Measurements from ENCODE around the gene AGL. TPM values are rescaled to one million over a fixed set of nuclear protein-coding genes. Genes with fewer than 3 reads are reported as not detected.
"Not testable (repeated sequence)": the region's sequence is repeated elsewhere in the genome, so short reads cannot be mapped to it uniquely, and the experiment has no call there.

The AGL gene
- total and polyA plus RNA-seq, 2 experiments from 2014 or later = 13.4 to 22.9 TPM

- not testable (repeated sequence) for H3K36me3 Mint-ChIP-seq (ENCODE audit: low read depth); H4K20me1 ChIP-seq (replicated peaks; ENCODE audit: insufficient read depth); H3K27me3 ChIP-seq (ENCODE audit: insufficient read depth); H3K4me1 ChIP-seq (ENCODE audit: insufficient read depth); H3K9me3 Mint-ChIP-seq; H3K4me3 ChIP-seq; H3K27me3 Mint-ChIP-seq (ENCODE audit: insufficient read depth, low read depth, poor library complexity); H3F3A ChIP-seq (replicated peaks; ENCODE audit: low read depth); H3K4me3 Mint-ChIP-seq; H3K4me2 ChIP-seq; H3K27ac ChIP-seq (ENCODE audit: low read depth); H3K79me2 ChIP-seq (replicated peaks; ENCODE audit: insufficient read depth); H3K36me3 ChIP-seq (ENCODE audit: insufficient read depth); H3K27ac Mint-ChIP-seq; H3K9me2 ChIP-seq (ENCODE audit: insufficient read depth); H3K4me1 Mint-ChIP-seq; ATAC-seq; DNase-seq (ENCODE audit: low spot score); H2AFZ ChIP-seq
Observed at GRCh38 chr1:99959189-99959705, 109.1 kb downstream of the AGL start.

GRCh38 chr1:99960260-99960659 is 110.1 kb downstream of the AGL start:
- H2AFZ ChIP-seq; H3K27ac Mint-ChIP-seq; H3K79me2 ChIP-seq (replicated peaks; ENCODE audit: insufficient read depth); H3K27ac ChIP-seq (ENCODE audit: low read depth); H3K27me3 ChIP-seq (ENCODE audit: insufficient read depth); H3K36me3 ChIP-seq (ENCODE audit: insufficient read depth); H3K4me3 Mint-ChIP-seq; H3K4me3 ChIP-seq; H3K27me3 Mint-ChIP-seq (ENCODE audit: insufficient read depth, low read depth, poor library complexity); H3K9me2 ChIP-seq (ENCODE audit: insufficient read depth); ATAC-seq; H3K4me1 Mint-ChIP-seq; H3K9me3 Mint-ChIP-seq; H3K4me2 ChIP-seq; DNase-seq (ENCODE audit: low spot score); H3K4me1 ChIP-seq (ENCODE audit: insufficient read depth); H4K20me1 ChIP-seq (replicated peaks; ENCODE audit: insufficient read depth); H3K36me3 Mint-ChIP-seq (ENCODE audit: low read depth); H3F3A ChIP-seq (replicated peaks; ENCODE audit: low read depth): not testable (repeated sequence)

GRCh38 chr1:99963041-99963795 is 113.1 kb downstream of the AGL start:
- DNase-seq (ENCODE audit: low spot score) = no peak
- H3K4me3 ChIP-seq = no peak overlapping the region
- Mint-ChIP-seq H3K36me3 (ENCODE audit: low read depth) (no peaks in the 10 kb centered on the region), H3K27me3 (ENCODE audit: insufficient read depth, low read depth, poor library complexity) (peaks cover 2% of the 10 kb centered on the region), H3K9me3 (no peaks in the 10 kb centered on the region), H3K4me1 (peaks cover under 1% of the 10 kb centered on the region; the same call in 2 of the 3 replicates), H3K27ac (no peak overlapping the region), H3K4me3 (no peak overlapping the region)
- H3K79me2 ChIP-seq (replicated peaks; ENCODE audit: insufficient read depth) = no peaks in the 10 kb centered on the region
- H3K4me2 ChIP-seq = no peak overlapping the region
- no peak overlapping the region for H2AFZ ChIP-seq
- H3K4me1 ChIP-seq (ENCODE audit: insufficient read depth) = peaks cover 4% of the 10 kb centered on the region; the same call in 1 of the 2 replicates
- no peaks in the 10 kb centered on the region for H3K9me2 ChIP-seq (ENCODE audit: insufficient read depth)
- ATAC-seq = no peak
- H3F3A ChIP-seq (replicated peaks; ENCODE audit: low read depth) = no peaks in the 10 kb centered on the region
- H3K36me3 ChIP-seq (ENCODE audit: insufficient read depth) = no peaks in the 10 kb centered on the region
- H4K20me1 ChIP-seq (replicated peaks; ENCODE audit: insufficient read depth) = no peaks in the 10 kb centered on the region
- no peak overlapping the region for H3K27ac ChIP-seq (ENCODE audit: low read depth)
- no peaks in the 10 kb centered on the region for H3K27me3 ChIP-seq (ENCODE audit: insufficient read depth)
- TF ChIP-seq CTCF (conservative IDR thresholded peaks at IDR 0.05; ENCODE audit: low read depth in 2 of 2) = no peak
- no peak for TF ChIP-seq ZNF462 (CRISPR knock-in tag; IDR thresholded peaks at IDR 0.05)
- TF ChIP-seq NANOG (IDR thresholded peaks at IDR 0.05; ENCODE audit: borderline replicate concordance) = no peak

Measured in GM23338 (cell line).